Tibial artery (tissue), 4 donors: ENCODE results near the gene TNNC1.

Experiments used
- DNase-seq, 2 donors: peaks; one replicate each; pipeline ENCODE4 v3.0.0-alpha.2; 2019
- H3K27ac ChIP-seq, 2 donors: fragments of 200-600 bp; sonication (generic) in 1 of 2; 1 replicate in 1 of 2; 2 replicates in 1 of 2; pipeline ENCODE4 v1.5.1; 2018 to 2019; ENCODE audit warnings: mild to moderate bottlenecking in 1 of 2
- H3K27me3 ChIP-seq, 2 donors: fragments of 200-600 bp; sonication (generic) in 1 of 2; one replicate each; pipeline versions ENCODE4 v1.5.1 to v1.6.0; 2016 to 2019
- H3K36me3 ChIP-seq, 3 donors: fragments of 200-600 bp; sonication (generic) in 2 of 3; one replicate each; pipeline ENCODE4 v1.5.1; 2016 to 2019; ENCODE audit warnings: mild to moderate bottlenecking in 2 of 3
- H3K4me1 ChIP-seq, 4 donors: fragments of 200-600 bp; sonication (generic) in 2 of 4; 1 replicate in 3 of 4; 2 replicates in 1 of 4; pipeline ENCODE4 v1.5.1; 2016 to 2019
- H3K4me3 ChIP-seq, 2 donors: fragments of 200-600 bp; sonication (generic) in 1 of 2; 1 replicate in 1 of 2; 2 replicates in 1 of 2; pipeline ENCODE4 v1.5.1; 2018 to 2019; ENCODE audit warnings: mild to moderate bottlenecking in 2 of 2
- H3K9me3 ChIP-seq, 3 donors: fragments of 200-600 bp; sonication (generic) in 1 of 3; one replicate each; pipeline ENCODE4 v1.5.1; 2016 to 2019
- intact Hi-C: fragments of 100-400 bp; cut with DNase I; formaldehyde crosslinking; loops from one replicate; pipeline ENCODE4 v1.15.0; 2023; ENCODE audit warnings: low total_unique reads
- TF ChIP-seq, protein P1 (sequence below), 2 experiments: fragments of 200-600 bp in 1 of 2; fragments of 450-650 bp in 1 of 2; IDR thresholded peaks; one replicate each; pipeline ENCODE4 v1.5.1; 2017 to 2019; ENCODE audit warnings: antibody characterized with exemption in 2 of 2, mild to moderate bottlenecking in 1 of 2, moderate library complexity in 1 of 2

Gene TNNC1

GRCh38 chr3:52458031-52458760 lies 4.4 kb upstream of the TNNC1 start:
- no peak overlapping the region for H3K27ac ChIP-seq
- no peaks in the 10 kb centered on the region for H3K27me3 ChIP-seq
- H3K36me3 ChIP-seq = peaks cover 21 to 57% (median 27%) of the 10 kb centered on the region in 3 donors
- no peak overlapping the region for H3K4me3 ChIP-seq
- peaks cover 0 to 28% (median 27%) of the 10 kb centered on the region in 4 donors for H3K4me1 ChIP-seq
- TF ChIP-seq, protein P1, sequence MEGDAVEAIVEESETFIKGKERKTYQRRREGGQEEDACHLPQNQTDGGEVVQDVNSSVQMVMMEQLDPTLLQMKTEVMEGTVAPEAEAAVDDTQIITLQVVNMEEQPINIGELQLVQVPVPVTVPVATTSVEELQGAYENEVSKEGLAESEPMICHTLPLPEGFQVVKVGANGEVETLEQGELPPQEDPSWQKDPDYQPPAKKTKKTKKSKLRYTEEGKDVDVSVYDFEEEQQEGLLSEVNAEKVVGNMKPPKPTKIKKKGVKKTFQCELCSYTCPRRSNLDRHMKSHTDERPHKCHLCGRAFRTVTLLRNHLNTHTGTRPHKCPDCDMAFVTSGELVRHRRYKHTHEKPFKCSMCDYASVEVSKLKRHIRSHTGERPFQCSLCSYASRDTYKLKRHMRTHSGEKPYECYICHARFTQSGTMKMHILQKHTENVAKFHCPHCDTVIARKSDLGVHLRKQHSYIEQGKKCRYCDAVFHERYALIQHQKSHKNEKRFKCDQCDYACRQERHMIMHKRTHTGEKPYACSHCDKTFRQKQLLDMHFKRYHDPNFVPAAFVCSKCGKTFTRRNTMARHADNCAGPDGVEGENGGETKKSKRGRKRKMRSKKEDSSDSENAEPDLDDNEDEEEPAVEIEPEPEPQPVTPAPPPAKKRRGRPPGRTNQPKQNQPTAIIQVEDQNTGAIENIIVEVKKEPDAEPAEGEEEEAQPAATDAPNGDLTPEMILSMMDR (IDR thresholded peaks at IDR 0.05) = no peak
- intact Hi-C loops = loop anchor here (10.0 kb wide), 1 partner anchor 227 kb away; the partner anchor contains the start of genes GNL3 and PBRM1
- DNase-seq = no peak
- no peaks in the 10 kb centered on the region for H3K9me3 ChIP-seq

DNA sequence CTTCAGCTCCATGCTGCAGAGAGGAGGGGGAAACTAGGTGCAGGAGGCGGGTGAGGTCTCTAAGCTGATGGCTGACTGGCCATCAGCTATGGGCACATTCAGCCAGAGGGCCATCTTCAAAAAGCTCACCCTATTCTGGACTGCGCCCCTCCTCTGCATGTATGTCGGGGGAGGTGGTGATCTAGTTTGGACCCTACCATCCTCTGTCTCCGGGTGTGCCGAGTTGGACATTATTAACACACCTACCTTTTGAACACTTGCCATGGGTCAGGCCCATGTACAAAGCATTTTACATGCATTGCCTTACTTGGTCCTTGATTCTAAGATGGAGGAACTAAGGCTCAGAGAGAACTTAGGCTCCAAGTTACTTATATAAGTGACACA lies 3.0 kb upstream of the TNNC1 start:
- TF ChIP-seq, protein P1 (IDR thresholded peaks at IDR 0.05) = no peak
- H3K27me3 ChIP-seq = no peaks in the 10 kb centered on the region
- peak overlapping the region; percentile 79 to 83 for H3K4me3 ChIP-seq
- H3K36me3 ChIP-seq = peaks cover 19 to 45% (median 27%) of the 10 kb centered on the region in 3 donors
- H3K4me1 ChIP-seq = peaks cover 0 to 31% (median 27%) of the 10 kb centered on the region in 4 donors
- H3K27ac ChIP-seq = peak overlapping the region; percentile 91 to 92
- no peak for DNase-seq
- intact Hi-C loops = loop anchor here (10.0 kb wide), 1 partner anchor 228 kb away; the partner anchor contains the start of genes GNL3 and PBRM1
- H3K9me3 ChIP-seq = no peaks in the 10 kb centered on the region

- no peaks in the 10 kb centered on the region for H3K27me3 ChIP-seq
- H3K27ac ChIP-seq = peak overlapping the region; percentile 91 to 92
- intact Hi-C loops = loop anchor here (10.0 kb wide), 1 partner anchor 229 kb away; the partner anchor contains the start of genes GNL3 and PBRM1
- H3K4me3 ChIP-seq = peak overlapping the region; percentile 79 to 83
- peaks cover 14 to 40% (median 27%) of the 10 kb centered on the region in 3 donors for H3K36me3 ChIP-seq
- no peaks in the 10 kb centered on the region for H3K9me3 ChIP-seq
- TF ChIP-seq, protein P1 (IDR thresholded peaks at IDR 0.05) = no peak
- peaks cover 0 to 31% (median 27%) of the 10 kb centered on the region in 4 donors for H3K4me1 ChIP-seq
- DNase-seq = peak; percentile 48 to 80
These were observed 2.4 kb upstream of the TNNC1 start for GRCh38 chr3:52456169-52456799.

GRCh38 chr3:52455283-52456168 lies 1.7 kb upstream of the TNNC1 start, which contains the start of gene NISCH:
Gene NISCH, plus strand, starts transcription at chr3:52455604. Its CDS starts 38 bp downstream, at chr3:52455642.
- H3K9me3 ChIP-seq = no peaks in the 10 kb centered on the region
- H3K27ac ChIP-seq = peak within 1 kb of the TSS; percentile 91 to 92
- peak within 1 kb of the TSS; percentile 79 to 83 for H3K4me3 ChIP-seq
- no peaks in the 10 kb centered on the region for H3K27me3 ChIP-seq
- DNase-seq = peak; percentile 88 to 94
- H3K36me3 ChIP-seq = peaks cover 14 to 32% (median 21%) of the 10 kb centered on the region in 3 donors
- peaks cover 0 to 33% (median 27%) of the 10 kb centered on the region in 4 donors for H3K4me1 ChIP-seq
- intact Hi-C loops = loop anchor here (10.0 kb wide), 1 partner anchor 229 kb away; the partner anchor contains the start of genes GNL3 and PBRM1
- TF ChIP-seq, protein P1 (IDR thresholded peaks at IDR 0.05) = no peak

DNA sequence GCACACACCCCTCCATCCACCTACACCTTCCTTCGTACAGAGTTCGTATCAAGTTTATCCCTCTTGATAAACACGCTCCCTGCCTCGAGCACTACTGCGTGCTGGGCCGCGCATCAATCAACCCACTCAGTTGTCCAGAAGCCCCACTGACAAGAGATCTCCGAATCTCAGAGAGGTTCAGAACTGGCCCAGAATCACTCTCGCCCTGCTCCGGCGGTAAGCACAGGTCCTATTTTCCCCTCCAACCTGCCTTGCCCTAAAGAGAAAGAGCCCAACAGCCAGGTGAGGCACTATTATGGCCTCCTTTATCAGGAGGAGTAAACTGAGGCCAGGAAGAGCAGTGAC lies 1.1 kb upstream of the TNNC1 start:
- Histone ChIP-seq H3K27ac (peak overlapping the region; percentile 91 to 92), H3K27me3 (no peaks in the 10 kb centered on the region), H3K4me1 (peaks cover 0 to 39% (median 27%) of the 10 kb centered on the region in 4 donors), H3K4me3 (peak overlapping the region; percentile 79 to 83), H3K9me3 (no peaks in the 10 kb centered on the region), H3K36me3 (peaks cover 14 to 26% (median 17%) of the 10 kb centered on the region in 3 donors)
- intact Hi-C loops = loop anchor here (10.0 kb wide), 1 partner anchor 230 kb away; the partner anchor contains the start of genes GNL3 and PBRM1
- TF ChIP-seq, protein P1 (IDR thresholded peaks at IDR 0.05) = no peak
- no peak for DNase-seq
